Esophagus muscularis mucosa (tissue), 4 donors: ENCODE data around the gene URB1.

Source experiments
- CTCF ChIP-seq, 3 experiments: fragments of 200-600 bp in 2 of 3; fragments of 450-650 bp in 1 of 3; sonication (generic) in 2 of 3; IDR thresholded peaks; one replicate each; pipeline ENCODE4 v1.5.1; 2017 to 2019; ENCODE audit warnings: antibody characterized with exemption in 3 of 3, mild to moderate bottlenecking in 2 of 3, moderate library complexity in 1 of 3
- EP300 ChIP-seq: sonication (generic); formaldehyde crosslinking; IDR thresholded peaks from one replicate; pipeline ENCODE4 v1.6.1; 2017; ENCODE audit warnings: antibody characterized with exemption
- POLR2A ChIP-seq: fragments of 450-650 bp; IDR thresholded peaks from one replicate; pipeline ENCODE4 v1.6.1; 2017; ENCODE audit warnings: antibody characterized with exemption, moderate library complexity, mild to moderate bottlenecking, low read depth
- POLR2AphosphoS5 ChIP-seq, 2 donors: sonication (generic); formaldehyde crosslinking; IDR thresholded peaks; one replicate each; pipeline ENCODE4 v1.6.1; 2017; ENCODE audit warnings: antibody characterized with exemption in 2 of 2

GRCh38 chr21:32276671-32277070 lies 116.1 kb downstream of the URB1 start:
- TF ChIP-seq POLR2A (no peak), POLR2AphosphoS5 (IDR thresholded peaks at IDR 0.05) (no peak), CTCF (IDR thresholded peaks at IDR 0.05) (no peak), EP300 (no peak)
